HG03432 (cell line): ENCODE data around the gene YES1.
A peak's percentile ranks its signal among the peaks of the same experiment; 100 is the strongest.

ENCODE experiments used
- ATAC-seq: cut with Tn5 transposase; IDR thresholded peaks from one replicate; pipeline ENCODE4 v1.9.1; 2021; ENCODE audit warnings: mild to moderate bottlenecking, moderate library complexity; ENCODE audit not compliant: unreplicated experiment

The YES1 gene

GRCh38 chr18:811892-812375 lies at the start of gene YES1:
YES1 (minus strand) TSS chr18:812242; CDS start chr18:756827, 55,415 bp downstream.
- peak; percentile 34 for ATAC-seq

- no peak for ATAC-seq
Measured at GRCh38 chr18:857986-858385, 45.9 kb upstream of the YES1 start.

DNA sequence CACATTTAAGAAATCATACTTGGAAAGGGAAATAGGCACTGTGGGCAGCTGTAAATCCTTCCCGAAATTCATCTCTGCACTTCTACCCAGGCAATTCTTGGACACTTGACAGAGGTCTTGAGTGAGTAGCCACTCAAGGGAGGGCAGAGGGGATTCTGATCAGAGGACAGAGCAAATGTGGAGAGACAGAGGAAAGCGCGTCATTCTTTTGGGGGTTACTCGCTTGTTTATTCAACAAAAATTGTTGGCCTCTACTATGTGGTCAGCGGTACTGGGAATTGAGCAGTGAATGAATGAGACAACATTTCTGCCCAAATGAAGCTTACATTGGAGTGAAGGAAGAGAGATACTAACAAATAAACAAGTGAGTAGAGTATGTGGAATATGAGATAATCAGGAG lies 41.4 kb upstream of the YES1 start:
- no peak for ATAC-seq

DNA sequence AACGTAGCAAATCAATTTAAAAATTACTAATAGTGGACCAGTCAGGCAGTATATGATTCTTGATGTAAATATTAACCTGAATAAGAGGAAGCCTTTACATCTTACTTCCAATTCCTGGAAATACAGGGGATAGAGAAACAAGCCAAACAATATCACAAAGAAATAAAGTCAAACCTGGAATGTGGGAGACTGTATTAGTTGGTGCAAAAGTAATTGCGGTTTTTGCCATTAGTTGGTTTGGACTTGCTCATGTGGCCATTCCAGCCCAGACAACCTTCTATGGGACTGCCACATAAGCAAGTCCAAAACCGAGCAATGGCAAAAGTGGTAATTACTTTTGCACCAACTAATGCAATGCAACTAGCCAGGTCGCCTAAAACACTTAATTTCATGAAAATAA lies 38.9 kb upstream of the YES1 start:
- ATAC-seq = no peak

DNA sequence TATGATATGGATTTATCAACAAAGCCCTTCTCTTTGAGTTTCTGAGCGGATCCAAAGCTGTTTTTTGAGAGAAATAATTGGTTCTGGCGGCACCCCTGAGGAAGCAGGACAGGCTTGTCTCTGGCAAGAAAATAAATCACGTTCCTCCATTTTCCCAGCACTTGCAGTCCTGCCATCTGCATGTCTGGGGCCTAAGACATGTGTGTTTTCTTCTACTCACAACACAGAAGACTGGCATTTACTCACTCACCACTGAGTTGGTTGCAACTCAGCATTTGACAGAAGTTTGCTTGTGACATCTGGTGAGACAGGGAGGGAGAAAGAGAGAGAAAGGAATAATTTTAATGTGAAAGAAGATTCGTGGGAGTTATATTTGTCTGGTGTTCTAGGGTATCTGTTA lies 37.0 kb upstream of the YES1 start:
- no peak for ATAC-seq

DNA sequence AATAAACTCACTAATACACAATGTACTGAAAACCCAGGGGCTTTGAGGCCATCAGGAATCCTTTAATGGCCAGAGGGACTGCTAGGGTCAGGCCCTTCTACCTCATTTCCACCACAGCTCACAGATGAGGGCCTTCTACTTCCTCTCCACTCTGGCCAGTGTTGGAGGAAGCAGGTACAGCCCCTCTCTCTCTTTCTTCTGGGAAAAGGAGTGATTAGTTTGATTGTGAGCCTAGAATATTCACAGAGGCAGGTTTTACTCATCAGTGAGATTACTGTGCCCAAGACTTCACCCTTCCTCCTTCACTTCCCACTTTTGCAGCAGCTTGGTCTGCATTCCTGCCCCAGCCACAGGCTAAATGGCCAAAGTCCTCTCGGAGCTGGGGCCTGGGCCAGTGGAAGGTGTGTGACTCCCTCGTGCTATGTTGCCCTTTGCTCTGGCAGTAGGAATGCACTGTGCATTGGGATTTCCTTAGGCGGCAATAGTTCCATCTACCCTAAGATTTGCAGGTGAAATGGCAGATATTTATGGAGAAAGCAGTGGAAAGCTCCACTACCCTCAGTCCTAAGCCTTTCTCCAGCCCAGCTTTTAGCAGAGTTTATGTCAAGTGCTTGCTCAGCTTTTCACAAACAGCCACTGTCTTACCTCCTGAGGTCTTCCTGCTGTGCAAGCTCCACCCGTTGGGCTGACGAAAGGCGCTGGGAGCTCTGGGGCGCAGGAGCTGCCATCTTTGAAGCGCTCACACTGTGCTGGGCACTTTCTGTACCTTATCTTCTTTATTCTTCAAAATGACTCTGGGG lies 36.2 kb upstream of the YES1 start:
- ATAC-seq = no peak

- no peak for ATAC-seq
Measured at GRCh38 chr18:845152-845819, 33.2 kb upstream of the YES1 start.

- ATAC-seq = no peak
Measured at GRCh38 chr18:841647-842370, 29.8 kb upstream of the YES1 start.

- no peak for ATAC-seq
Measured at GRCh38 chr18:840516-840915, 28.5 kb upstream of the YES1 start.

DNA sequence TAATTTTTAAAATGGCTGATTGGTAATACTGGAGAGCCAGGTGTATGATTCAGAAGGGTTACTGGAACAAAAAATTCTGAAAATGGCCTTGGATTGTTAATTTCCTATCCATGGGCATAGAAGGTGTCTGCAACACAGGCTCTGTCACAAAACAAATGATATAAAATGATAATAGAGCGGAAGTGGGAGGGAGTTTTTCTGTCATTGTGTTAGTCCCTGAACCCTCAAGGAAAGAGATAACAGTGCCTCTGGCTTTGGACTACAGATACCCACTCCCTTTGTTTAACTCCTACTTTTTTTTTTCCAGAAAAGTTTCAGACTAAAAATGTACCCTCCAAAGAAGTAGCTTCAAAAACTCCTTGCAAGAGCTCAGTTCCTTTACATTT lies 28.0 kb upstream of the YES1 start:
- ATAC-seq = no peak

DNA sequence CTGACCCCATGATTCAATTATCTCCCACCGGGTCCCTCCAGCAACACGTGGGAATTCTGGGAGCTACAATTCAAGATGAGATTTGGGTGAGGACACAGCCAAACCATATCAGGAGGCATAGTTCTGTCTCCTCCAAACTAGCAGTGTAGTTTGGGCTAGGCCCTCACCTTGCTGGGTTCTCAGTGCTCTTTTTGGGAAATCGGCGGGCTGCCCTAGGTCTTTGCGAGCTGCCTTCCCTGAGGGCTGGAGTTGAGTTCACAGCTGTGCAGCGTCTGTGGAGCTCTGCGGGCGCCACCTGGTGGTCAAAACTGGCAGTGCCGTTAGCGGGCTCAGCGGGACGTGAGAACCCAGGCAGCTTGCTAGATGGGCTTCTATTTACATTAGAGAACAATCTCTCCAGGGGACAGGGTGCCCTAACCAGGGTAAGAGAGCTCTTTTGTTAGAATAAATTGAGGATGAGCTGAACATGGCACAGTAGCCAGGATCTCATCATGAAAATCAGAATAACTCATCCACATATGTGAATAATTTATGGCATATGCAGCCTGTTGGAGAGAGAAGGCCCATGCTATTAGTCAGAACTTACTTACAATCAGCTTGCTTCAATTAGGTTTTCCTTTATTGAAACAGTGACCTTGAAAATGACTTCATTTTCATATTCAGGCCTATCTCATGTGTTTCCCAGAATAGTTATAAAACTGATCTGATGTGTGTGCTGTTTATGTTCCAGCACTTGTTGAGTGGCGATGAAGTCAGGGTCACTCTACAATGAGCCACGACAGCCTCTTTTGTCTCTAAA lies 27.4 kb upstream of the YES1 start:
- peak; percentile 99 for ATAC-seq

GRCh38 chr18:837922-838321 lies 25.9 kb upstream of the YES1 start:
- no peak for ATAC-seq

DNA sequence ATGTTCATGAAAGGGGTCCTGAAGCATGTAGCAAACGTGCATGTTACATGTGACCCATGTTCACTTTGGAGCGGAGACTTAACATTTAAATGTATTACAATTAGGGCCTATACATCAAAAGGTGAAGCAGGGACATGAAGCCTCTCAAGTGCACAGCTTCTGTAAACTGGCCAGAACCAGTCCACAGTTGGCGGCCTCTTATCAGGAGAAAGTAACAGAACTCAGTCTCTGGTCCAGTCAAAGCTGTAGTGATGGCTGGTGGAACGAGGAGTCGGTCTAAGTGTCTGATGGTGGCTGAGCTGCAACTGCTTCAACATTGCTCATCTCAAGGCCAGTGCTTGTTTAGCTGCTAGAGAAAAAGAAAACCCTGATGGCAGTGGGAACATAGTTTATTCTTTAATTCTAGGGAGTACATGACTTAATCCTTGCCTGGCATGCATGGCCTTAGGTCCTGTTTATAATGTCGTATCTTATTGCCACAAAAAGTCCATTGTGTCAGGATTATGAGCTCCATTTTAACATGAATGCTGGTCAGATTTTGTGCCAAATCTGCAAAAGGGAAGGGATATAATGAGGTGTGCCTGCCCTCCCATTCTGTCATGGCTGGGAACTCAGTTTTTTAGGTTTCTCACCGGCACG lies 22.2 kb upstream of the YES1 start:
- no peak for ATAC-seq

DNA sequence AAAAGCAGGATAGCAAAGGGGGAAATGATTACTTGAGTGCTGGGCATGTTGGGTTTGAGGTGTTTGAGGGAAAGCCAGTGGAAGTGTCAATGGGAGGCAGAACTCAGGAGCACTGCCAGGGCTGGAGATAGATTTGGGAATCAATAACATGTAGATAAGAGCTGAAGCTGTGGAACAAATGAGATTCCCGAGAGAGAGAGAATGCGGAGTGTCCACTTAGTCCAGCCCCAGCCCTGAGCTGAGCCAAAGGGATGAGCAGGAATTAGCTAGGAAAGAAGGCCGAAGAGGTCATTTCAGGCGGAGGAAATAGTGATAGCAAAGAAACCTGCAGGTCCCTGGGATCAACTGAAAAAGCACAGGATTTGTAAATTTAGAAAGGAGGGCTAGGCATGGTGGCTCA lies 21.2 kb upstream of the YES1 start:
- ATAC-seq = no peak

- no peak for ATAC-seq
Measured at GRCh38 chr18:832085-832681, 20.1 kb upstream of the YES1 start.

GRCh38 chr18:830315-830901 lies 18.4 kb upstream of the YES1 start:
- peak; percentile 74 for ATAC-seq

- no peak for ATAC-seq
Measured at GRCh38 chr18:829432-829831, 17.4 kb upstream of the YES1 start.

- no peak for ATAC-seq
Measured at GRCh38 chr18:827093-827677, 15.1 kb upstream of the YES1 start.

GRCh38 chr18:825891-826585 lies 14.0 kb upstream of the YES1 start:
- ATAC-seq = no peak
